Vagina (tissue), 2 donors: ENCODE data around the gene VWDE. TPM values are rescaled to one million over a fixed set of nuclear protein-coding genes. Genes with fewer than 3 reads are reported as not detected.

Experiments used
- DNase-seq, 2 donors: peaks; one replicate each; pipeline ENCODE4 v3.0.0-alpha.2; 2017; ENCODE audit errors: extremely low spot score in 2 of 2
- H3K27ac ChIP-seq: fragments of 200-600 bp; sonication (generic); one replicate; pipeline ENCODE4 v1.5.1; 2019
- H3K27me3 ChIP-seq: fragments of 200-600 bp; sonication (generic); one replicate; pipeline ENCODE4 v1.5.1; 2019
- H3K36me3 ChIP-seq, 2 donors: fragments of 200-600 bp; sonication (generic); one replicate each; pipeline ENCODE4 v1.5.1; 2017 to 2019
- H3K4me1 ChIP-seq: fragments of 200-600 bp; sonication (generic); one replicate; pipeline ENCODE4 v1.5.1; 2019
- H3K4me3 ChIP-seq, 2 donors: fragments of 200-600 bp; sonication (generic); 1 replicate in 1 of 2; 2 replicates in 1 of 2; pipeline ENCODE4 v1.5.1; 2016 to 2019
- H3K9me3 ChIP-seq: fragments of 200-600 bp; sonication (generic); one replicate; pipeline ENCODE4 v1.5.1; 2019
- CTCF ChIP-seq, 3 experiments: fragments of 450-650 bp in 2 of 3; fragments of 200-600 bp in 1 of 3; sonication (generic) in 1 of 3; IDR thresholded peaks; one replicate each; pipeline ENCODE4 v1.5.1; 2017 to 2019; ENCODE audit warnings: antibody characterized with exemption in 3 of 3, mild to moderate bottlenecking in 2 of 3, moderate library complexity in 2 of 3
- POLR2A ChIP-seq, 2 donors: fragments of 450-650 bp; IDR thresholded peaks; one replicate each; pipeline ENCODE4 v1.6.1; 2017; ENCODE audit warnings: antibody characterized with exemption in 2 of 2, mild to moderate bottlenecking in 2 of 2, moderate library complexity in 2 of 2
- POLR2AphosphoS5 ChIP-seq, 2 donors: sonication (generic); formaldehyde crosslinking; IDR thresholded peaks; one replicate each; pipeline ENCODE4 v1.9.0; 2017; ENCODE audit warnings: antibody characterized with exemption in 2 of 2, mild to moderate bottlenecking in 2 of 2, low read depth in 1 of 2; ENCODE audit not compliant: insufficient read depth in 1 of 2
- intact Hi-C: fragments of 100-400 bp; cut with DNase I; formaldehyde crosslinking; loops from one replicate; pipeline ENCODE4 v1.15.1; 2023
- total RNA-seq: library from RNA; depleted of rRNA; stranded (reverse); fragments of >200 nt; gene quantifications from one replicate; pipeline ENCODE4 v1.2.3, GENCODE V29; 2016

The VWDE gene
- total RNA-seq, 1 donor from 2014 or later, result 2.9 TPM

GRCh38 chr7:12316925-12317324 lies 86.7 kb downstream of the VWDE start:
- intact Hi-C loops, result no loop called here
- H3K27ac ChIP-seq, result no peak overlapping the region
- TF ChIP-seq POLR2A (IDR thresholded peaks at IDR 0.05), result no peak
- TF ChIP-seq POLR2AphosphoS5 (IDR thresholded peaks at IDR 0.05; ENCODE audit: insufficient read depth in 1 of 2, low read depth in 1 of 2), result no peak
- TF ChIP-seq CTCF (IDR thresholded peaks at IDR 0.05), result no peak
- no peaks in the 10 kb centered on the region for H3K36me3 ChIP-seq
- no peak overlapping the region for H3K4me3 ChIP-seq
- no peaks in the 10 kb centered on the region for H3K27me3 ChIP-seq
- H3K4me1 ChIP-seq, result no peaks in the 10 kb centered on the region
- no peaks in the 10 kb centered on the region for H3K9me3 ChIP-seq
- no peak for DNase-seq

- H3K27me3 ChIP-seq, result no peaks in the 10 kb centered on the region
- no peak overlapping the region for H3K27ac ChIP-seq
- no peak for DNase-seq
- intact Hi-C loops, result no loop called here
- no peaks in the 10 kb centered on the region for H3K36me3 ChIP-seq
- TF ChIP-seq POLR2A (IDR thresholded peaks at IDR 0.05) (no peak), CTCF (IDR thresholded peaks at IDR 0.05) (no peak)
- no peaks in the 10 kb centered on the region for H3K4me1 ChIP-seq
- H3K4me3 ChIP-seq, result no peak overlapping the region
- no peaks in the 10 kb centered on the region for H3K9me3 ChIP-seq
Observed at GRCh38 chr7:12315049-12315448, 88.6 kb downstream of the VWDE start.

GRCh38 chr7:12314199-12314598 lies 89.5 kb downstream of the VWDE start:
- intact Hi-C loops, result no loop called here
- Histone ChIP-seq H3K27ac (no peak overlapping the region), H3K27me3 (no peaks in the 10 kb centered on the region), H3K4me3 (no peak overlapping the region), H3K9me3 (no peaks in the 10 kb centered on the region), H3K36me3 (no peaks in the 10 kb centered on the region), H3K4me1 (no peaks in the 10 kb centered on the region)
- TF ChIP-seq POLR2AphosphoS5 (IDR thresholded peaks at IDR 0.05; ENCODE audit: insufficient read depth in 1 of 2, low read depth in 1 of 2) (no peak), CTCF (IDR thresholded peaks at IDR 0.05) (no peak), POLR2A (IDR thresholded peaks at IDR 0.05) (no peak)
- no peak for DNase-seq

- TF ChIP-seq POLR2AphosphoS5 (IDR thresholded peaks at IDR 0.05; ENCODE audit: insufficient read depth in 1 of 2, low read depth in 1 of 2), result no peak
- TF ChIP-seq POLR2A (IDR thresholded peaks at IDR 0.05), result no peak
- no peak for TF ChIP-seq CTCF (IDR thresholded peaks at IDR 0.05)
- Histone ChIP-seq H3K36me3 (no peaks in the 10 kb centered on the region), H3K4me3 (no peak overlapping the region), H3K27me3 (no peaks in the 10 kb centered on the region), H3K9me3 (no peaks in the 10 kb centered on the region), H3K27ac (no peak overlapping the region), H3K4me1 (peaks cover 6% of the 10 kb centered on the region)
- no peak for DNase-seq
- intact Hi-C loops, result no loop called here
Observed at GRCh38 chr7:12305502-12305901, 98.2 kb downstream of the VWDE start.

- no peak for DNase-seq
- no peak overlapping the region for H3K27ac ChIP-seq
Observed at GRCh38 chr7:12303495-12303894, 100.2 kb downstream of the VWDE start.

More at GRCh38 chr7:12303495-12303894, 100.2 kb downstream of the VWDE start:
- Histone ChIP-seq H3K36me3 (no peaks in the 10 kb centered on the region), H3K27me3 (no peaks in the 10 kb centered on the region), H3K9me3 (no peaks in the 10 kb centered on the region), H3K4me3 (no peak overlapping the region), H3K4me1 (peaks cover 6% of the 10 kb centered on the region)
- intact Hi-C loops, result no loop called here
- no peak for TF ChIP-seq POLR2AphosphoS5 (IDR thresholded peaks at IDR 0.05; ENCODE audit: insufficient read depth in 1 of 2, low read depth in 1 of 2)
- no peak for TF ChIP-seq CTCF (IDR thresholded peaks at IDR 0.05)
- TF ChIP-seq POLR2A (IDR thresholded peaks at IDR 0.05), result no peak
